GM23338 (cell line): ENCODE results near the gene RAB39A. TPM values are rescaled to one million over a fixed set of nuclear protein-coding genes. Genes with fewer than 3 reads are reported as not detected.

Experiments used
- ATAC-seq: fragments of 200-7000 bp; cut with Tn5 transposase; 3 replicates; pipeline ENCODE4 v1.9.1; 2020
- DNase-seq: peaks from one replicate; pipeline ENCODE4 v3.0.0-alpha.2; 2015; ENCODE audit warnings: low spot score
- H2AFZ ChIP-seq: fragments of 200-600 bp; sonication (generic); 2 replicates; pipeline ENCODE4 v1.8.0; 2016; ENCODE audit warnings: antibody characterized with exemption, mild to moderate bottlenecking, moderate library complexity
- H3F3A ChIP-seq: fragments of 200-600 bp; sonication (generic); replicated peaks from 2 replicates; pipeline ENCODE4 v1.8.0; 2017; ENCODE audit warnings: antibody characterized with exemption, mixed run types, low read depth
- H3K27ac ChIP-seq: fragments of 200-600 bp; sonication (generic); 2 replicates; pipeline ENCODE4 v1.6.1; 2016; ENCODE audit warnings: low read depth
- H3K27me3 ChIP-seq: fragments of 200-600 bp; sonication (generic); 2 replicates; pipeline ENCODE4 v1.8.0; 2016; ENCODE audit warnings: mild to moderate bottlenecking, mixed run types, moderate library complexity; ENCODE audit not compliant: insufficient read depth
- H3K36me3 ChIP-seq: fragments of 200-600 bp; sonication (generic); 2 replicates; pipeline ENCODE4 v1.8.0; 2016; ENCODE audit warnings: mild to moderate bottlenecking; ENCODE audit not compliant: insufficient read depth
- H3K4me1 ChIP-seq: fragments of 200-600 bp; sonication (generic); 2 replicates; pipeline ENCODE4 v1.8.0; 2016; ENCODE audit warnings: mild to moderate bottlenecking, moderate library complexity; ENCODE audit not compliant: insufficient read depth
- H3K4me2 ChIP-seq: fragments of 200-600 bp; sonication (generic); 2 replicates; pipeline ENCODE4 v1.7.1; 2017; ENCODE audit warnings: mixed run types
- H3K4me3 ChIP-seq: fragments of 200-600 bp; sonication (generic); 2 replicates; pipeline ENCODE4 v1.6.1; 2016; ENCODE audit warnings: mixed run types
- H3K79me2 ChIP-seq: fragments of 200-600 bp; sonication (generic); replicated peaks from 2 replicates; pipeline ENCODE4 v1.8.0; 2017; ENCODE audit warnings: mild to moderate bottlenecking; ENCODE audit not compliant: insufficient read depth
- H3K9me2 ChIP-seq: fragments of 200-600 bp; sonication (generic); 2 replicates; pipeline ENCODE4 v1.8.0; 2017; ENCODE audit not compliant: insufficient read depth
- H4K20me1 ChIP-seq: fragments of 200-600 bp; sonication (generic); replicated peaks from 2 replicates; pipeline ENCODE4 v1.8.0; 2017; ENCODE audit warnings: mild to moderate bottlenecking; ENCODE audit not compliant: insufficient read depth
- H3K27ac Mint-ChIP-seq: 2 replicates; pipeline ENCODE4 v1.8.0; 2020; ENCODE audit warnings: inconsistent platforms, mild to moderate bottlenecking, moderate library complexity, mixed read lengths
- H3K27me3 Mint-ChIP-seq: 3 replicates; pipeline ENCODE4 v1.8.0; 2022; ENCODE audit warnings: low read depth, mild to moderate bottlenecking, moderate library complexity, mixed read lengths, inconsistent platforms; ENCODE audit not compliant: insufficient read depth, poor library complexity
- H3K36me3 Mint-ChIP-seq: 3 replicates; pipeline ENCODE4 v1.8.0; 2021; ENCODE audit warnings: low read depth, mild to moderate bottlenecking, inconsistent platforms, moderate library complexity, mixed read lengths
- H3K4me1 Mint-ChIP-seq: 3 replicates; pipeline ENCODE4 v1.8.0; 2020; ENCODE audit warnings: mild to moderate bottlenecking, inconsistent platforms, mixed read lengths
- H3K4me3 Mint-ChIP-seq: 3 replicates; pipeline ENCODE4 v1.8.0; 2021; ENCODE audit warnings: moderate library complexity, mild to moderate bottlenecking, inconsistent platforms, mixed read lengths
- H3K9me3 Mint-ChIP-seq: 3 replicates; pipeline ENCODE4 v1.8.0; 2020; ENCODE audit warnings: moderate library complexity, mild to moderate bottlenecking, inconsistent platforms, mixed read lengths
- CREB1 ChIP-seq: fragments of 250-450 bp; sonication (Bioruptor Pico); IDR thresholded peaks from 2 replicates; pipeline ENCODE4 v1.5.0; 2020; ENCODE audit warnings: low read depth, mild to moderate bottlenecking, moderate library complexity
- EZH2 ChIP-seq: fragments of 200-600 bp; sonication (generic); IDR thresholded peaks from one replicate; pipeline ENCODE4 v1.8.0; 2017; ENCODE audit warnings: antibody characterized with exemption, mild to moderate bottlenecking, low read depth; ENCODE audit not compliant: unreplicated experiment
- EZH2phosphoT487 ChIP-seq: fragments of 200-600 bp; sonication (generic); IDR thresholded peaks from one replicate; pipeline ENCODE4 v1.8.1; 2018; ENCODE audit warnings: antibody characterized with exemption; ENCODE audit not compliant: unreplicated experiment
- JUNB ChIP-seq: IDR thresholded peaks from one replicate; pipeline ENCODE4 v1.6.1; 2016; ENCODE audit warnings: antibody characterized with exemption; ENCODE audit not compliant: unreplicated experiment
- NANOG ChIP-seq: IDR thresholded peaks from 2 replicates; pipeline ENCODE4 v1.6.1; 2016; ENCODE audit warnings: antibody characterized with exemption, borderline replicate concordance
- POLR2AphosphoS5 ChIP-seq: IDR thresholded peaks from 2 replicates; pipeline ENCODE4 v1.6.1; 2016; ENCODE audit warnings: antibody characterized with exemption, low read depth
- STAT1 ChIP-seq: IDR thresholded peaks from one replicate; pipeline ENCODE4 v1.6.1; 2016; ENCODE audit warnings: antibody characterized with exemption; ENCODE audit not compliant: unreplicated experiment
- ZNF114 ChIP-seq: fragments of 250-450 bp; sonication (Bioruptor Pico); IDR thresholded peaks from 2 replicates; pipeline ENCODE4 v1.5.0; 2020; ENCODE audit warnings: mild to moderate bottlenecking, moderate library complexity
- ZNF331 ChIP-seq: fragments of 250-450 bp; sonication (Bioruptor Pico); IDR thresholded peaks from 2 replicates; pipeline ENCODE4 v1.5.0; 2020; ENCODE audit warnings: low read depth, mild to moderate bottlenecking, moderate library complexity
- polyA plus RNA-seq: library from polyadenylated mRNA; unstranded; fragments of >200 nt; fragmentation: Nextera tagmentation; extraction: Ambion mirVana; gene quantifications from 2 replicates; pipeline ENCODE4 v1.2.1, GENCODE V29; 2016
- total RNA-seq: library from RNA; depleted of rRNA; stranded (reverse); fragments of >200 nt; shearing (Covaris generic); gene quantifications from 2 replicates; pipeline ENCODE4 v1.2.3, GENCODE V29; 2014
- TF ChIP-seq, protein P1 (sequence below): IDR thresholded peaks from one replicate; pipeline ENCODE4 v1.6.1; 2018; ENCODE audit warnings: antibody characterized with exemption; ENCODE audit not compliant: unreplicated experiment
- TF ChIP-seq, protein P2 (sequence below): IDR thresholded peaks from 2 replicates; pipeline ENCODE4 v1.6.1; 2016; ENCODE audit warnings: antibody characterized with exemption
- TF ChIP-seq, protein P3 (sequence below), 2 experiments: fragments of 200-600 bp in 1 of 2; sonication (generic) in 1 of 2; conservative IDR thresholded peaks; 2 replicates each; pipeline versions ENCODE4 v1.5.1 to v1.6.1; 2016 to 2017; ENCODE audit warnings: antibody characterized with exemption in 2 of 2, low read depth in 2 of 2, mild to moderate bottlenecking in 2 of 2, moderate library complexity in 1 of 2
- TF ChIP-seq, protein P4 (sequence below): fragments of 250-450 bp; sonication (Bioruptor Pico); IDR thresholded peaks from 2 replicates; pipeline ENCODE4 v1.5.0; 2020; ENCODE audit warnings: mild to moderate bottlenecking, moderate library complexity

RAB39A gene
- total and polyA plus RNA-seq, 2 experiments from 2014 or later = 4.5 to 26.3 TPM

GRCh38 chr11:108008656-108009496 lies 80.6 kb downstream of the RAB39A start, which contains the start of gene CUL5:
TSS of gene CUL5 (plus strand) at chr11:108008898. CDS start at chr11:108009349, 451 bp downstream.
- no peaks in the 10 kb centered on the region for H3K9me3 Mint-ChIP-seq
- H3K36me3 Mint-ChIP-seq = no peaks in the 10 kb centered on the region
- H4K20me1 ChIP-seq = peaks cover 9% of the 10 kb centered on the region; the same call in 1 of the 2 replicates
- H3K4me3 ChIP-seq = peak within 1 kb of the TSS; percentile 99
- peaks cover 20% of the 10 kb centered on the region for H3K4me1 ChIP-seq
- peaks cover 50% of the 10 kb centered on the region for H3K79me2 ChIP-seq
- peaks cover 12% of the 10 kb centered on the region for H3K4me1 Mint-ChIP-seq
- peak; percentile 91 for DNase-seq
- TF ChIP-seq, protein P1, sequence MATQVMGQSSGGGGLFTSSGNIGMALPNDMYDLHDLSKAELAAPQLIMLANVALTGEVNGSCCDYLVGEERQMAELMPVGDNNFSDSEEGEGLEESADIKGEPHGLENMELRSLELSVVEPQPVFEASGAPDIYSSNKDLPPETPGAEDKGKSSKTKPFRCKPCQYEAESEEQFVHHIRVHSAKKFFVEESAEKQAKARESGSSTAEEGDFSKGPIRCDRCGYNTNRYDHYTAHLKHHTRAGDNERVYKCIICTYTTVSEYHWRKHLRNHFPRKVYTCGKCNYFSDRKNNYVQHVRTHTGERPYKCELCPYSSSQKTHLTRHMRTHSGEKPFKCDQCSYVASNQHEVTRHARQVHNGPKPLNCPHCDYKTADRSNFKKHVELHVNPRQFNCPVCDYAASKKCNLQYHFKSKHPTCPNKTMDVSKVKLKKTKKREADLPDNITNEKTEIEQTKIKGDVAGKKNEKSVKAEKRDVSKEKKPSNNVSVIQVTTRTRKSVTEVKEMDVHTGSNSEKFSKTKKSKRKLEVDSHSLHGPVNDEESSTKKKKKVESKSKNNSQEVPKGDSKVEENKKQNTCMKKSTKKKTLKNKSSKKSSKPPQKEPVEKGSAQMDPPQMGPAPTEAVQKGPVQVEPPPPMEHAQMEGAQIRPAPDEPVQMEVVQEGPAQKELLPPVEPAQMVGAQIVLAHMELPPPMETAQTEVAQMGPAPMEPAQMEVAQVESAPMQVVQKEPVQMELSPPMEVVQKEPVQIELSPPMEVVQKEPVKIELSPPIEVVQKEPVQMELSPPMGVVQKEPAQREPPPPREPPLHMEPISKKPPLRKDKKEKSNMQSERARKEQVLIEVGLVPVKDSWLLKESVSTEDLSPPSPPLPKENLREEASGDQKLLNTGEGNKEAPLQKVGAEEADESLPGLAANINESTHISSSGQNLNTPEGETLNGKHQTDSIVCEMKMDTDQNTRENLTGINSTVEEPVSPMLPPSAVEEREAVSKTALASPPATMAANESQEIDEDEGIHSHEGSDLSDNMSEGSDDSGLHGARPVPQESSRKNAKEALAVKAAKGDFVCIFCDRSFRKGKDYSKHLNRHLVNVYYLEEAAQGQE = no peak
- TF ChIP-seq POLR2AphosphoS5 = peak; percentile 84
- TF ChIP-seq EZH2 = no peak
- TF ChIP-seq JUNB = no peak
- no peak for TF ChIP-seq ZNF114 (CRISPR knock-in tag)
- no peak for TF ChIP-seq STAT1
- no peak for TF ChIP-seq ZNF331 (CRISPR knock-in tag)
- peak; percentile 71; the same call in 1 of the 2 replicates for TF ChIP-seq CREB1
- no peak for TF ChIP-seq EZH2phosphoT487
- TF ChIP-seq, protein P2, sequence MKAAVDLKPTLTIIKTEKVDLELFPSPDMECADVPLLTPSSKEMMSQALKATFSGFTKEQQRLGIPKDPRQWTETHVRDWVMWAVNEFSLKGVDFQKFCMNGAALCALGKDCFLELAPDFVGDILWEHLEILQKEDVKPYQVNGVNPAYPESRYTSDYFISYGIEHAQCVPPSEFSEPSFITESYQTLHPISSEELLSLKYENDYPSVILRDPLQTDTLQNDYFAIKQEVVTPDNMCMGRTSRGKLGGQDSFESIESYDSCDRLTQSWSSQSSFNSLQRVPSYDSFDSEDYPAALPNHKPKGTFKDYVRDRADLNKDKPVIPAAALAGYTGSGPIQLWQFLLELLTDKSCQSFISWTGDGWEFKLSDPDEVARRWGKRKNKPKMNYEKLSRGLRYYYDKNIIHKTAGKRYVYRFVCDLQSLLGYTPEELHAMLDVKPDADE = no peak
- TF ChIP-seq, protein P3, sequence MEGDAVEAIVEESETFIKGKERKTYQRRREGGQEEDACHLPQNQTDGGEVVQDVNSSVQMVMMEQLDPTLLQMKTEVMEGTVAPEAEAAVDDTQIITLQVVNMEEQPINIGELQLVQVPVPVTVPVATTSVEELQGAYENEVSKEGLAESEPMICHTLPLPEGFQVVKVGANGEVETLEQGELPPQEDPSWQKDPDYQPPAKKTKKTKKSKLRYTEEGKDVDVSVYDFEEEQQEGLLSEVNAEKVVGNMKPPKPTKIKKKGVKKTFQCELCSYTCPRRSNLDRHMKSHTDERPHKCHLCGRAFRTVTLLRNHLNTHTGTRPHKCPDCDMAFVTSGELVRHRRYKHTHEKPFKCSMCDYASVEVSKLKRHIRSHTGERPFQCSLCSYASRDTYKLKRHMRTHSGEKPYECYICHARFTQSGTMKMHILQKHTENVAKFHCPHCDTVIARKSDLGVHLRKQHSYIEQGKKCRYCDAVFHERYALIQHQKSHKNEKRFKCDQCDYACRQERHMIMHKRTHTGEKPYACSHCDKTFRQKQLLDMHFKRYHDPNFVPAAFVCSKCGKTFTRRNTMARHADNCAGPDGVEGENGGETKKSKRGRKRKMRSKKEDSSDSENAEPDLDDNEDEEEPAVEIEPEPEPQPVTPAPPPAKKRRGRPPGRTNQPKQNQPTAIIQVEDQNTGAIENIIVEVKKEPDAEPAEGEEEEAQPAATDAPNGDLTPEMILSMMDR (conservative IDR thresholded peaks at IDR 0.05; ENCODE audit: low read depth in 2 of 2) = peak; percentile 81 to 89
- TF ChIP-seq, protein P4, sequence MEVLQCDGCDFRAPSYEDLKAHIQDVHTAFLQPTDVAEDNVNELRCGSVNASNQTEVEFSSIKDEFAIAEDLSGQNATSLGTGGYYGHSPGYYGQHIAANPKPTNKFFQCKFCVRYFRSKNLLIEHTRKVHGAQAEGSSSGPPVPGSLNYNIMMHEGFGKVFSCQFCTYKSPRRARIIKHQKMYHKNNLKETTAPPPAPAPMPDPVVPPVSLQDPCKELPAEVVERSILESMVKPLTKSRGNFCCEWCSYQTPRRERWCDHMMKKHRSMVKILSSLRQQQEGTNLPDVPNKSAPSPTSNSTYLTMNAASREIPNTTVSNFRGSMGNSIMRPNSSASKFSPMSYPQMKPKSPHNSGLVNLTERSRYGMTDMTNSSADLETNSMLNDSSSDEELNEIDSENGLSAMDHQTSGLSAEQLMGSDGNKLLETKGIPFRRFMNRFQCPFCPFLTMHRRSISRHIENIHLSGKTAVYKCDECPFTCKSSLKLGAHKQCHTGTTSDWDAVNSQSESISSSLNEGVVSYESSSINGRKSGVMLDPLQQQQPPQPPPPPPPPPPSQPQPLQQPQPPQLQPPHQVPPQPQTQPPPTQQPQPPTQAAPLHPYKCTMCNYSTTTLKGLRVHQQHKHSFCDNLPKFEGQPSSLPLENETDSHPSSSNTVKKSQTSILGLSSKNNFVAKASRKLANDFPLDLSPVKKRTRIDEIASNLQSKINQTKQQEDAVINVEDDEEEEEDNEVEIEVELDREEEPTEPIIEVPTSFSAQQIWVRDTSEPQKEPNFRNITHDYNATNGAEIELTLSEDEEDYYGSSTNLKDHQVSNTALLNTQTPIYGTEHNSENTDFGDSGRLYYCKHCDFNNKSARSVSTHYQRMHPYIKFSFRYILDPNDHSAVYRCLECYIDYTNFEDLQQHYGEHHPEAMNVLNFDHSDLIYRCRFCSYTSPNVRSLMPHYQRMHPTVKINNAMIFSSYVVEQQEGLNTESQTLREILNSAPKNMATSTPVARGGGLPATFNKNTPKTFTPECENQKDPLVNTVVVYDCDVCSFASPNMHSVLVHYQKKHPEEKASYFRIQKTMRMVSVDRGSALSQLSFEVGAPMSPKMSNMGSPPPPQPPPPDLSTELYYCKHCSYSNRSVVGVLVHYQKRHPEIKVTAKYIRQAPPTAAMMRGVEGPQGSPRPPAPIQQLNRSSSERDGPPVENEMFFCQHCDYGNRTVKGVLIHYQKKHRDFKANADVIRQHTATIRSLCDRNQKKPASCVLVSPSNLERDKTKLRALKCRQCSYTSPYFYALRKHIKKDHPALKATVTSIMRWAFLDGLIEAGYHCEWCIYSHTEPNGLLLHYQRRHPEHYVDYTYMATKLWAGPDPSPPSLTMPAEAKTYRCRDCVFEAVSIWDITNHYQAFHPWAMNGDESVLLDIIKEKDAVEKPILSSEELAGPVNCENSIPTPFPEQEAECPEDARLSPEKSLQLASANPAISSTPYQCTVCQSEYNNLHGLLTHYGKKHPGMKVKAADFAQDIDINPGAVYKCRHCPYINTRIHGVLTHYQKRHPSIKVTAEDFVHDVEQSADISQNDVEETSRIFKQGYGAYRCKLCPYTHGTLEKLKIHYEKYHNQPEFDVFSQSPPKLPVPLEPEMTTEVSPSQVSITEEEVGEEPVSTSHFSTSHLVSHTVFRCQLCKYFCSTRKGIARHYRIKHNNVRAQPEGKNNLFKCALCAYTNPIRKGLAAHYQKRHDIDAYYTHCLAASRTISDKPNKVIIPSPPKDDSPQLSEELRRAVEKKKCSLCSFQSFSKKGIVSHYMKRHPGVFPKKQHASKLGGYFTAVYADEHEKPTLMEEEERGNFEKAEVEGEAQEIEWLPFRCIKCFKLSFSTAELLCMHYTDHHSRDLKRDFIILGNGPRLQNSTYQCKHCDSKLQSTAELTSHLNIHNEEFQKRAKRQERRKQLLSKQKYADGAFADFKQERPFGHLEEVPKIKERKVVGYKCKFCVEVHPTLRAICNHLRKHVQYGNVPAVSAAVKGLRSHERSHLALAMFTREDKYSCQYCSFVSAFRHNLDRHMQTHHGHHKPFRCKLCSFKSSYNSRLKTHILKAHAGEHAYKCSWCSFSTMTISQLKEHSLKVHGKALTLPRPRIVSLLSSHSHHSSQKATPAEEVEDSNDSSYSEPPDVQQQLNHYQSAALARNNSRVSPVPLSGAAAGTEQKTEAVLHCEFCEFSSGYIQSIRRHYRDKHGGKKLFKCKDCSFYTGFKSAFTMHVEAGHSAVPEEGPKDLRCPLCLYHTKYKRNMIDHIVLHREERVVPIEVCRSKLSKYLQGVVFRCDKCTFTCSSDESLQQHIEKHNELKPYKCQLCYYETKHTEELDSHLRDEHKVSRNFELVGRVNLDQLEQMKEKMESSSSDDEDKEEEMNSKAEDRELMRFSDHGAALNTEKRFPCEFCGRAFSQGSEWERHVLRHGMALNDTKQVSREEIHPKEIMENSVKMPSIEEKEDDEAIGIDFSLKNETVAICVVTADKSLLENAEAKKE (CRISPR knock-in tag) = no peak
- TF ChIP-seq NANOG = no peak
- peak within 1 kb of the TSS; percentile 95 for H3K27ac ChIP-seq
- no peaks in the 10 kb centered on the region for H3F3A ChIP-seq
- peak; percentile 90 for ATAC-seq
- H3K27ac Mint-ChIP-seq = peak within 1 kb of the TSS; percentile 97
- peak within 1 kb of the TSS; percentile 100 for H2AFZ ChIP-seq
- peak within 1 kb of the TSS; percentile 96 for H3K4me2 ChIP-seq
- H3K27me3 Mint-ChIP-seq = peaks cover 4% of the 10 kb centered on the region
- no peaks in the 10 kb centered on the region for H3K27me3 ChIP-seq
- H3K36me3 ChIP-seq = no peaks in the 10 kb centered on the region
- peak within 1 kb of the TSS; percentile 98 for H3K4me3 Mint-ChIP-seq
- no peaks in the 10 kb centered on the region for H3K9me2 ChIP-seq
